CD4-positive, alpha-beta T cell treated with Interleukin-12 subunit alpha and Interleukin-12 subunit beta, for 1 hour (primary cell): ENCODE measurements around the gene KRT15.

Experiments
- DNase-seq: peaks from one replicate; pipeline ENCODE4 v3.0.0-alpha.2; 2020

Gene KRT15

DNA sequence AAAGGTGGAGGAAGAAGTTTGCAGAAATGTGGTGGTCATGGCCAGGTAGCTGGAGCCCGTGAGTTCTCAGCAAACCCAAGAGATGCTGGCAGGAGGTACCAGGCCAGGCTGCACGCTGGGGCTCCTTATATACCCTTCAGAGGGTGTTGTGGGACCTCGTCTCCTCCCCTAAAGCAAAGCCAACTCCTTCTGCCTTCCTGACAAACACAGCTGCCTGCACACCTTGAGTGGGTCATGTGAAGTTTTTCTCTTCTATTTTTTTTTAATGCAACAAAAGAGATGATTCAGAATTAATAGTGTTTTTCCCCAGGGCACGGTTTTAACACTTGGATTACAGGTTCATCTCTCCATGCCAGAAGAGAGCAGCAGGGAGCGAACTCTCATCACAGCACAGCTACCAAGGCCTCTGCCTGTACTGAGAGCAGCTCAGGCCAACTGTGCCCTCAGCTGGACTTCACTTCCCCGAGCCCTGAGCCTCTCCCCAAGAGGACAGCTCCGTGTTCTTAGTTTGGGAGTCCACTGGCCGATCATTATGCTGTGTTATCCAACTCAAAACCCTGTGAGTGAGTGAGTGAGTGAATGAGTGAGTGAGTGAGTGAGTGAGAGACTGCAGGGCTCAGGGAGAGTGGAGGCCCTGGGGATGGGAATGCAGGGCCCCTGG lies at the start of gene KRT15:
KRT15 (minus strand) TSS at position 102 of the 661 bp plus-strand sequence; CDS start at position 39, 63 bp downstream.
- DNase-seq, result no peak

GRCh38 chr17:41567317-41567716 lies 48.6 kb upstream of the KRT15 start:
- peak; percentile 5 for DNase-seq

DNA sequence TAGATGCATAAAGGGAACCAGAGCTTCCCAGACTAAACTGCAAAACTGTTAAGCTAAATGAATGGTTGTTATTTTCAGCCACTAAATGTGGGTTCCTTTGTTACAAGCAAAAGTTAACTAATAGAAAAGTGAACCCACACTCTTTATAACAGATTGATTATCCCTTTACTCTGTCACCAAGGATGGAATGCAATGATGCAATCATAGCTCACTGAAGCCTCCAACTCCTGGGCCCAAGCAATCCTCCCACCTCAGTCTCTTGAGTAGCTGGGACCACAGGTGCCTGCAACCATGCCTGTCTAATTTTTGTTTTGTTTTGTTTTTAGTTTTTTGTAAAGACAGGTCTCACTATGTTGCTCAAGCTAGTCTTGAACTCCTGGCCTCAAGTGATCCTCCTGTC lies 46.6 kb upstream of the KRT15 start:
- DNase-seq, result no peak

GRCh38 chr17:41563607-41564170 lies 45.0 kb upstream of the KRT15 start:
- DNase-seq, result no peak

DNA sequence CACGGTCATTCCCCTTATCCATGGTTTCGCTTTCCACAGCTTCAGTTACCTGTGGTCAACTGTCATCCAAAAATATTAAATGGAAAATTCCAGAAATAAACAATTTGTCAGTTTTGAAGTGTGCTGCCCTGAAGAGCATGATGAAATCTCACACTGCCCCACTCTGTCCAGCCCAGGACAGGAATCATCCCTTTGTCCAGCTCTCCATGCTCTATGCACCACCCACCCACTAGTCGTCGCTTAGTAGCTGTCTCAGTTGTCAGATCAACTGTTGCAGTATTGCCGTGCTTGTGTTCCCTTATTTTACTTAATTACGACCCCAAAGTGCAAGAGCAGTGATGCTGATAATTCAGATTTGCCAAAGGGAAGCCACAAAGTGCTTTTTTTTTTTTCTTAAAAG lies 42.9 kb upstream of the KRT15 start:
- DNase-seq, result no peak

- no peak for DNase-seq
Observed at GRCh38 chr17:41559548-41559947, 40.9 kb upstream of the KRT15 start.

GRCh38 chr17:41556931-41557330 lies 38.2 kb upstream of the KRT15 start:
- no peak for DNase-seq

GRCh38 chr17:41556306-41556705 lies 37.6 kb upstream of the KRT15 start:
- DNase-seq, result no peak

- no peak for DNase-seq
Observed at GRCh38 chr17:41555105-41555887, 36.6 kb upstream of the KRT15 start.

GRCh38 chr17:41553987-41554680 lies 35.4 kb upstream of the KRT15 start:
- no peak for DNase-seq

GRCh38 chr17:41553176-41553575 lies 34.5 kb upstream of the KRT15 start:
- no peak for DNase-seq

DNA sequence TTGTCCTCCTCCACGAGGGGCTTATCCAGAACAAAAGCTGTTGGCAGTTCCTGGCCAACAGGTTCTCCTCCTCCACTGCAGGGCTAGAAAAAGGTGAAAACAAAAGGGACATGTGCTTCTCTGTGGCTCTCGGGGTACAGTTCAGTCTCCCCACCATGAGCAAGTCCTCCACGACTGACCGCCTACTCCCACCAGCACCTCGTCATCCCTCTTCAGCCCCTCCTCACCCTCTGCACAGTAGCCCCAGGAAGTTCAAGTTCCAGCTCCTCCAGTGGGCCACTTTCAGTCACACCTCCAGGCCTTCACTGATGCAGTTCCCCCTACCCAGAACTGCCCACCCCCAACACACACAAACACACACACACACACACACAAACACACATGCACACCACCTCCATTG lies 33.8 kb upstream of the KRT15 start:
- DNase-seq, result no peak

GRCh38 chr17:41551365-41551764 lies 32.7 kb upstream of the KRT15 start:
- DNase-seq, result no peak

GRCh38 chr17:41549596-41550039 lies 30.9 kb upstream of the KRT15 start:
- no peak for DNase-seq

DNA sequence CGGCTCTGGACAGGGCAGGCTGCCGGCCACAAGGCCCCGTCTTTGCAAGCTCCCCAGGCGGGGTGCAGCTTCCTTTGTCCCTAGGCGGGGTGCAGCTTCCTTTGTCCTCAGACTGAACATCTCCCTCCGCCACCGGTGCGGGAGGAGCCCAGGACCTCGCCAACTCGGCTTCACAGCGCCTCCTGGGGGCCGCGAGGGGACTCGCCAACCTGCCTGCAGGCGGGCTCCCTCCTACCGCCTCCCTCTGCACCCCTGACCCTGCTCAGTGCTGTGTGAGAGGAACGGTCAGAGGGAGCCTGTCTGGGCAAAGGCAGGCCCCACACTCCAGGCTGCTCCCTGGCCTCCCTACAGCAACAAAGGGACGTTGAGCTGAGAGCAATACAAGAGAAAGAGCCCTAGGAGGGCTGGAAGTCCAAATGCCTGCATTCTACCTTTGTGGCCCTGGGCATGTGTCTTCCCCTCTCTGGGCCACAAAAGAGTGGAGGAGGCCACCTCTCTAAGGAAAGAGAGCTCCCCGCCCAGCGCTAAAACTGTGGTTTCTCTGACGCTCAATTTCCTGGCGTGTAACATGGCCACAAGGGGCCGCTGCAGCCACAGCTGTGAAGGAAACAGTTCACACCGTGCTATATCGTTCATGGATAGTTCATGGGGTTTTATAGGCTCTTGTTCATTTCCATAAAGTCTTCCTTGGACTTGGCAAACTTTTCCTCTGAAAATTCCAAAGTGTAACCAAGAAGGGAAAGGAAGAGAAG lies 30.3 kb upstream of the KRT15 start:
- peak; percentile 85 for DNase-seq

DNA sequence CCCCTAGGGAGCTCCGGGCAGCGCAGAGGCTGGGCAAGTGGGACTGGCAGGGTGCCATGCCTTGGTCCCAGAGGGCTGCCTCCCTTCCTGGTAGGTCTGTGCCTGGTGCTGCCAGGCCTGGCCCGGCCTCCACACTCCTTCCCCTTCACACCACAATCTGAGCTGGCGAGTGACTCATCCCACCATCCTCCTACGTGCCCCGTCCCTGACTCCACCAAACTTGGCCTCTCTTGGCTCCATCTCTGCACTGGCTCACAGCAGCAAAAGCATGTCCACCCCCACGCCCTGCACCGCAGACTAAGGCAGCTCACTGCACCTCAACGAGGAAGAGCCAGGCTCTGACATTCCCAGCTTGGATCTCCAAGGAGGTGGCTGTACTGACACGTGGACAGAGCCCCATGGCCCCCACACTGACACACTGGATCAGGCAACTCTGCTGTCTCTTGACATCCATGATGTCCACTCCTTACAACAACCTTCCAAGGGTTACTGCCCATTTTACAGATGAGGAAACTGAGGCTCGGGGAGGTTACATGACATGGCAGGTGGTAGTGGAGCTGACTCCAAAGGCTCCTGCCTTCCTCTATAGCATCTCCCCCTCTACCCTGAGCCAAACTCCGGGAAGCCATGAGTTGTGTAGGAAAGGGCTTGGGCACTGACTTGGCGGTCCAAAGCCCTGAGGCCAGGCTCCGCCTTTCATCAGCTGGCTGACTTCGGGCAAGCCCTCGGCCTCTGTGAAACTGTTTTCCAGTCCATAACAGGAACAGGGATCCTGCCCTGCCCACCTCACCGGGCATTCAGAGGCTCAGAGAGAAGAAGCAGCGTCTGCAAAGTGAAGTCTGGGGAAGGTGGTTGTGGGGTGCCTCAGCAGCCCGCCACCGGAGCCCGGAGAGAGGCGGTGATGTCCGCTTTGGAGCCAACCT lies 29.5 kb upstream of the KRT15 start:
- no peak for DNase-seq

DNA sequence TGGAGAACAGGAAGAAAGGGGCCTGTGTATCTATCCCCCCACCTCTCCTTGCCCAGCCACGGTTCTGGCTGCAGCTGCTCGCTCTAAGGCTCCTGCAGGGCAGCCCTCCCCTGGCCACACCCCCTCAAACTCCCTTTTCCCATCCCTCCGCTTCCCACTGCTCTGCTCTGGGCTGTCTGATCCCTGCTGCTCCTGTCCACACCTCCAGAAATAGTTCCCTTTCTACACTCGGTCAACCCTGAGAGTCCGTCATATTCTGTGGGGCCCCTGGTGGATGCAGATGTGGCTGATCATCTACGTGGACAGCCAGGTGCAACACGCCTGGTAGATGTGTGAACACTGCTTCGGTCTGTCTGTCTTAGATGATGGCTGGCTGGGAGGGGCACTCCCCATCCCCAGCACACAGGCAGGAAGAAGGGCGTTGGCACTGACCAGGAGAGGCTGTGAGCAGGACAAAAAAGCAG lies 28.7 kb upstream of the KRT15 start:
- no peak for DNase-seq

DNA sequence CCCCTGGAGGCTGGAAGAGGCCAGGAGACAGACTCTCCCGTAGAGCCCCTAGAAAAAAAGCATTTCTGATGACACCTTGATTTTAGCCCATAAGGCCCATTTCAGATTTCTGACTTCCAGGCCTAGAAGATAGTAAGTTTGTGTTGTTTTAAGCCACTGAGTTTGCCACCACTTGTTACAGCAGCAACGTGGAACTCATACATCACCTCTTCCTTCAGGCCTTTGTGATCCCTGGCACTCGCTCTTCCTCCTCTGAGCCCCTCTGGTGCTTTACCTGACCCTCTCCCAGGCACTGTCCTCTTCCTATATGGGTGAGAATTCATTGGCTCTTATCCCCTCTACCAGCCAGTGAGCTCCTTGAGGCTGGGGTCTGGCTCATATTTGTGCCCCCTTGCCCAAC lies 28.1 kb upstream of the KRT15 start:
- DNase-seq, result no peak

DNA sequence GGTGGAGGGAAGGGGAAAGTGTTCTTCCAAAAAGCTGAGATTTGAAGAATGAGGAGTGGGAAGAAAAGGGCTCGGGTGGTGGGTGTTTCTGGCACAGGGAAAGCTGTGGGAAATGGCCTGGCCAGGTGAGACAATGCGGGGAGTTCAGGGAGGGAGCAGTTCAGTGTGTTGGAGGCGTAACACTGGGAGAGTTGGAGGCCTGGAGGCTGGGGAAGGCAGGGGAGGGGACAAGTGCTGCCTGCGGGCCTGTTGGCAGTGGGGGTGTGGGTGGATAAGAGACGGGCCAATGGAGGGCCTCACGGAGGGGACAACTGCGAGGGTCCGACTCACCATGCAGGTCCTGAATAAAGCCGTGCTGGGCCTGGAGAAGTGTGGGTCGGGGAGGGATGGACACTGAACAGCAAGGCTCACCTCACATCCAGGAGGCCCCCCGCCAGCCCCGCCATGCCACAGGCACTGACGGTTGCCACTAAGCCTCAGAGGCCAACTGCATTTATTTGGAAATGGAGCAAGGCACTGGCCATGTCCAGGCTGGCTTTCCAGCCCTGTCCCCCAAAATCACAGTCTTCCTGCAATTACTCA lies 27.2 kb upstream of the KRT15 start:
- no peak for DNase-seq

DNA sequence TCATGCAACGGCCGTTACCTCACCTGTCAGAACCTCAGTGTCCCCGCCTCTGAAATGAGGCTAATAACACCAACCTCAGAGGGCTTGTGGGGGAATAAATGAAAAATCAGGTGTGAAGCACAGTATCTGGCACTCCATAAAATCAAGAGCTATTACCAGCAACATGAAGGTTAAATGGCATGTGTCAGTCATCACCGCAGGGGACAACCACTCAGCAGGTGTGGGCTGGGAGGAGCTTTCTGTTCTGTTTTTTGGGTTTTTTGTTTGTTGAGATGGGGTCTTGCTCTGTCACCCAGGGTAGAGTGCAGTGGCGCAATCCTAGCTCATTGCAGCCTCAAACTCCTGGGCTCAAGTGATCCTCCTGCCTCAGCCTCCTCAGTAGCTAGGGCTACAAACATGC lies 26.2 kb upstream of the KRT15 start:
- no peak for DNase-seq

- DNase-seq, result no peak
Observed at GRCh38 chr17:41544491-41544892, 25.8 kb upstream of the KRT15 start.
